Subcutaneous abdominal adipose tissue (tissue), 5 donors: ENCODE measurements around the gene JOSD1.

Source experiments
- H3K27ac ChIP-seq: one replicate; pipeline ENCODE4 v1.7.0; 2013; ENCODE audit warnings: low read depth, mild to moderate bottlenecking, inconsistent platforms, low read length, moderate library complexity
- H3K27me3 ChIP-seq, 5 donors: one replicate each; pipeline ENCODE4 v1.7.0; 2013; ENCODE audit warnings: low read length in 5 of 5, inconsistent platforms in 1 of 5; ENCODE audit not compliant: control insufficient read depth in 5 of 5, insufficient read depth in 4 of 5
- H3K36me3 ChIP-seq, 5 donors: one replicate each; pipeline ENCODE4 v1.7.0; 2013; ENCODE audit warnings: low read length in 5 of 5; ENCODE audit not compliant: control insufficient read depth in 5 of 5, insufficient read depth in 5 of 5
- H3K4me1 ChIP-seq, 5 donors: one replicate each; pipeline ENCODE4 v1.7.0; 2013; ENCODE audit warnings: low read length in 5 of 5, mild to moderate bottlenecking in 3 of 5, moderate library complexity in 1 of 5; ENCODE audit not compliant: control insufficient read depth in 5 of 5, insufficient read depth in 5 of 5
- H3K4me3 ChIP-seq, 5 donors: one replicate each; pipeline ENCODE4 v1.7.0; 2013; ENCODE audit warnings: low read length in 5 of 5, low read depth in 1 of 5
- H3K9ac ChIP-seq, 5 donors: one replicate each; pipeline ENCODE4 v1.7.0; 2013; ENCODE audit warnings: low read length in 5 of 5, mild to moderate bottlenecking in 4 of 5, moderate library complexity in 3 of 5
- H3K9me3 ChIP-seq, 5 donors: one replicate each; pipeline ENCODE4 v1.7.0; 2013; ENCODE audit warnings: low read length in 5 of 5; ENCODE audit not compliant: control insufficient read depth in 5 of 5
- donor health status: healthy.
- donor health status: healthy.
- donor health status: healthy.
- donor health status: healthy.
- donor health status: healthy.

The JOSD1 gene

GRCh38 chr22:38715852-38716251, 15.1 kb upstream of the JOSD1 start:
- H3K27me3 ChIP-seq: no peaks in the 10 kb centered on the region
- H3K9ac ChIP-seq: no peak overlapping the region
- H3K4me1 ChIP-seq: peaks cover 0 to 32% (median 9%) of the 10 kb centered on the region in 5 donors
- no peaks in the 10 kb centered on the region for H3K9me3 ChIP-seq
- no peak overlapping the region for H3K4me3 ChIP-seq
- peaks cover 0 to 37% (median 32%) of the 10 kb centered on the region in 5 donors for H3K36me3 ChIP-seq
- no peak overlapping the region for H3K27ac ChIP-seq

- Histone ChIP-seq H3K4me1 (peaks cover 0 to 35% (median 10%) of the 10 kb centered on the region in 5 donors), H3K9me3 (no peaks in the 10 kb centered on the region), H3K9ac (no peak overlapping the region), H3K27ac (no peak overlapping the region), H3K27me3 (no peaks in the 10 kb centered on the region), H3K36me3 (peaks cover 3 to 38% (median 36%) of the 10 kb centered on the region in 5 donors), H3K4me3 (no peak overlapping the region)
Observed at GRCh38 chr22:38715176-38715764, 14.5 kb upstream of the JOSD1 start.

DNA sequence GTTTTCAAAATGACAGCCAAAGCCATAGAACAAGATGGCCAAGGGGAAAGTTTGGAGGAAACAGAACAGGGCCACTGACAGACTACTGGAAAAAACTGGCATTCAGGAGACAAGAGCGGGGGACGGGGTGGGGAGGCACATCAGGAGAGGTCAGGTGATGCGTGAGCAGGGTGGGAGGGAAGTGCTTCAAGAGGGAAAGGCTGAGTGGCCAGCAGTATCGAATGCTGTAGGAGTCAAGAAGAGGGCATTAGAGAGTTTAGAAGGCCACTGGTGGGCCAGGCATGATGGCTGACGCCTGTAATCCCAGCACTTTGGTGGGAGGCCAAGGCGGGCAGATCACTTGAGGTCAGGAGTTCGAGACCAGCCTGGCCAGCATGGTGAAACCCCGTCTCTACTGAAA, 13.2 kb upstream of the JOSD1 start:
- H3K9ac ChIP-seq: no peak overlapping the region
- H3K27me3 ChIP-seq: no peaks in the 10 kb centered on the region
- no peak overlapping the region for H3K4me3 ChIP-seq
- H3K9me3 ChIP-seq: no peaks in the 10 kb centered on the region
- no peak overlapping the region for H3K27ac ChIP-seq
- H3K36me3 ChIP-seq: peaks cover 6 to 45% (median 38%) of the 10 kb centered on the region in 5 donors
- peaks cover 0 to 47% (median 16%) of the 10 kb centered on the region in 5 donors for H3K4me1 ChIP-seq

DNA sequence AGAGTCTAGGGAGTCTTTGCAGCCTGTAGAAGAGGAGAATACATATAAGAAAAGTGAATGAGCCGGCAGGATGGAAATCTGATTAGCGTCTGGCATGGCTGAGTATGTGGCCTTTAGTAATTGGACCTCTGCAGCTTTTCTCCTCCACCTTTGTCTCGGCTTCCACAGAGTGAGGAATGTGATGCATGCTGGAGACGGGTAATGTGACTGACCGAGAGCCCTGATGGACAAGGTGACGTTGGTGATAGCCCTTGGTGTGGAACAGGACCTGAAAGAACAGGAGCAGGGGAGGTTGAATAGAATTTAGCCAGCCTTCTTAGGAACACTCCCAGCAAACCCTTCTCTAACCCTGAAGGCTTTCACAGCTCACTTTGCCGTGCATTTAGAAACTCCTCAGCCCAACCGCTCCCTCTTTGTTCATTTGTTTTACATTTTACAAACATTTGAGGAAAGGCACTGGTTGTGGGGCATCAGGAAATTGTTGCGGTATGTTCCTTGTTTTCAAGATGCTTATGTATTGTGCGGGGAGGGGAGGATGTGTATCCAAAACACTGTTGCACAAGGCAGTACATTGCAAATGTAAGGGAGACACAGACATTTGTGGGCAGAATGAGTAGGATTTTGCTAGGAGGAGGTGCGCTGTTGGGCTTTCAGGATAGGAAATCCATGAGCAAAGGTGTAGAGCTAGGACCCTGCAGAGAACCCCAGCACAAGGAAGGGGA, 11.9 kb upstream of the JOSD1 start:
- no peaks in the 10 kb centered on the region for H3K27me3 ChIP-seq
- peaks cover 6 to 41% (median 36%) of the 10 kb centered on the region in 5 donors for H3K36me3 ChIP-seq
- no peak overlapping the region for H3K4me3 ChIP-seq
- no peak overlapping the region for H3K27ac ChIP-seq
- peaks cover 0 to 50% (median 17%) of the 10 kb centered on the region in 5 donors for H3K4me1 ChIP-seq
- no peaks in the 10 kb centered on the region for H3K9me3 ChIP-seq
- peak overlapping the region in 1 of 5 donors; percentile 7 for H3K9ac ChIP-seq

DNA sequence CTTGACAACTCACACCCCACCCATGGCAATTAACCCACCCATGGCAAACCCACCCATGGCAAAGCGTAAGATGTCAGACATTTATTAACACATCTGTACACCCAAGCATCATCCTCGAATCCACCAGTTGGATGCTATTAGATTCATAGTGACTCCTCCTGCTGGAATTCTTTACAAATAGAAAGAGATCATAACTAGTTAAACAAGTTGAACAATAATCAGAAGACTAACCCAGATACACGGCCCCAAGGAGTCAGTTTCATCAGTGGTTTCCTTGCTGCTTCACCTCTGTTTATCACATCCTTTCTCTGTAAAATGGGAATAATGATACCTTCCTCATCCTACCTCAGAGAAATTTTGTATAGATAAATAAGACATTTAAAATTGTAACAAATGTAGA, 10.1 kb upstream of the JOSD1 start:
- peaks cover 6 to 23% (median 19%) of the 10 kb centered on the region in 5 donors for H3K36me3 ChIP-seq
- no peaks in the 10 kb centered on the region for H3K27me3 ChIP-seq
- H3K9me3 ChIP-seq: no peaks in the 10 kb centered on the region
- no peak overlapping the region for H3K9ac ChIP-seq
- H3K4me1 ChIP-seq: peaks cover 0 to 61% (median 30%) of the 10 kb centered on the region in 5 donors
- no peak overlapping the region for H3K4me3 ChIP-seq
- H3K27ac ChIP-seq: no peak overlapping the region

- H3K9me3 ChIP-seq: no peaks in the 10 kb centered on the region
- H3K4me3 ChIP-seq: no peak overlapping the region
- H3K9ac ChIP-seq: no peak overlapping the region
- H3K36me3 ChIP-seq: peaks cover 6 to 21% (median 14%) of the 10 kb centered on the region in 5 donors
- H3K4me1 ChIP-seq: peaks cover 0 to 59% (median 30%) of the 10 kb centered on the region in 5 donors
- H3K27me3 ChIP-seq: no peaks in the 10 kb centered on the region
- no peak overlapping the region for H3K27ac ChIP-seq
Observed at GRCh38 chr22:38710351-38710750, 9.6 kb upstream of the JOSD1 start.

GRCh38 chr22:38709306-38709705, 8.6 kb upstream of the JOSD1 start:
- Histone ChIP-seq H3K9ac (no peak overlapping the region), H3K36me3 (peaks cover 6 to 19% (median 10%) of the 10 kb centered on the region in 5 donors), H3K27ac (no peak overlapping the region), H3K4me1 (peaks cover 0 to 55% (median 37%) of the 10 kb centered on the region in 5 donors), H3K27me3 (no peaks in the 10 kb centered on the region), H3K9me3 (no peaks in the 10 kb centered on the region), H3K4me3 (no peak overlapping the region)

DNA sequence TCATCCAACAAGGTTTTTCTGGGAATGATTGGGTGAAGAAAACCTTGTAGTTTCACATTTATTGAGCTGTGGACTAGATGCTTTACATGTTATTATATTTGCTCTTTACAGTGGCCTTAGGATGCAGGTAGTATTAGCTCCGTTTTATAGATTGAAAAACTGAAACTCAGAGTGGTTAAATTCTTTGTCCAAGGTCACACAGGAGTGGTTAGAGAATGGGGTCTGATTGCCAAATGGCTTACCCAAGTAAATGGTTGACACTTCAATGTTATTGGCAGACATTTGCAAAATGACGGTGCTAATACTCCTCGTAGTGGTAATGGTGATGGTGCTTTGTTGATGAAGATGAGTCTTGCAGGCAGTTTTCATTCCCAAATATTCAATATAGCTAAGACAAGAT, 7.2 kb upstream of the JOSD1 start:
- Histone ChIP-seq H3K9ac (no peak overlapping the region), H3K36me3 (peaks cover 6 to 19% (median 10%) of the 10 kb centered on the region in 5 donors), H3K4me3 (no peak overlapping the region), H3K4me1 (peaks cover 0 to 53% (median 33%) of the 10 kb centered on the region in 5 donors), H3K27ac (no peak overlapping the region), H3K9me3 (no peaks in the 10 kb centered on the region), H3K27me3 (no peaks in the 10 kb centered on the region)

- H3K4me1 ChIP-seq: peaks cover 0 to 48% (median 32%) of the 10 kb centered on the region in 5 donors
Observed at GRCh38 chr22:38707346-38707745, 6.6 kb upstream of the JOSD1 start.

DNA sequence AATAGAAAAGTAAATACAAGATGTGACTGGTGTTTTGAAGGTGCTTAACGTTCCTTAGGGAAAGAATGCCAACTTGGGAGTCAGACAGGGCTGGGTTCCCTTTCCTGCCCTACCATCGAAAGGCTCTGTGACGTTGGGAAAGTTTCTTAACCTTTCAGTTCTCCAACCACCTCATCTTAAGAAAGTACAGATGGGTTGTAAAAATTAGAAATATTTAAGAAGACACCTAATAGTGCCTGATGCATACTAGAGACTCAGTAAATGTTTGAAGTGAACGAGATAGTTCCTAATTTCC, 6.1 kb upstream of the JOSD1 start:
- Histone ChIP-seq H3K27ac (peak overlapping the region; percentile 87), H3K4me1 (peaks cover 0 to 48% (median 32%) of the 10 kb centered on the region in 5 donors), H3K4me3 (peak overlapping the region; percentile 80 to 90 (median 89)), H3K9me3 (no peaks in the 10 kb centered on the region), H3K9ac (peak overlapping the region; percentile 82 to 93 (median 89)), H3K27me3 (no peaks in the 10 kb centered on the region), H3K36me3 (peaks cover 4 to 19% (median 6%) of the 10 kb centered on the region in 5 donors)

More at GRCh38 chr22:38707346-38707745, 6.6 kb upstream of the JOSD1 start:
- H3K27me3 ChIP-seq: no peaks in the 10 kb centered on the region
- no peaks in the 10 kb centered on the region for H3K9me3 ChIP-seq
- H3K9ac ChIP-seq: peak overlapping the region in 1 of 5 donors; percentile 93
- H3K4me3 ChIP-seq: peak overlapping the region; percentile 80 to 90 (median 89)
- H3K27ac ChIP-seq: no peak overlapping the region
- H3K36me3 ChIP-seq: peaks cover 4 to 19% (median 6%) of the 10 kb centered on the region in 5 donors
